Esophagus muscularis mucosa (tissue), 4 donors: ENCODE results near the gene CAMSAP1. TPM values are rescaled to one million over a fixed set of nuclear protein-coding genes. Genes with fewer than 3 reads are reported as not detected.

Source experiments
- DNase-seq: peaks from one replicate; pipeline ENCODE4 v3.0.0-alpha.2; 2017; ENCODE audit errors: extremely low spot score
- H3K27ac ChIP-seq, 4 donors: fragments of 200-600 bp; sonication (generic); replicated peaks in 1 of 4; 1 replicate in 3 of 4; 2 replicates in 1 of 4; pipeline ENCODE4 v1.5.1; 2016 to 2019; ENCODE audit warnings: mild to moderate bottlenecking in 1 of 4
- H3K27me3 ChIP-seq, 4 donors: fragments of 200-600 bp; sonication (generic); one replicate each; pipeline versions ENCODE4 v1.5.1 to v1.6.0; 2016 to 2019
- H3K36me3 ChIP-seq, 4 donors: fragments of 200-600 bp; sonication (generic); one replicate each; pipeline ENCODE4 v1.5.1; 2016 to 2019
- H3K4me1 ChIP-seq, 4 donors: fragments of 200-600 bp; sonication (generic); one replicate each; pipeline ENCODE4 v1.5.1; 2016 to 2019
- H3K4me3 ChIP-seq, 4 donors: fragments of 200-600 bp; sonication (generic); 1 replicate in 2 of 4; 2 replicates in 2 of 4; pipeline ENCODE4 v1.5.1; 2016 to 2019; ENCODE audit warnings: mild to moderate bottlenecking in 4 of 4, moderate library complexity in 1 of 4
- H3K9me3 ChIP-seq, 4 donors: fragments of 200-600 bp; sonication (generic); 1 replicate in 3 of 4; 2 replicates in 1 of 4; pipeline ENCODE4 v1.5.1; 2016 to 2019
- EP300 ChIP-seq: sonication (generic); formaldehyde crosslinking; IDR thresholded peaks from one replicate; pipeline ENCODE4 v1.6.1; 2017; ENCODE audit warnings: antibody characterized with exemption
- POLR2A ChIP-seq: fragments of 450-650 bp; IDR thresholded peaks from one replicate; pipeline ENCODE4 v1.6.1; 2017; ENCODE audit warnings: antibody characterized with exemption, moderate library complexity, mild to moderate bottlenecking, low read depth
- POLR2AphosphoS5 ChIP-seq, 2 donors: sonication (generic); formaldehyde crosslinking; IDR thresholded peaks; one replicate each; pipeline ENCODE4 v1.6.1; 2017; ENCODE audit warnings: antibody characterized with exemption in 2 of 2
- WGBS: methylation state at CpG from one replicate; pipeline ENCODE4 v1.1.5; 2018; 5-methylcytosine and 5-hydroxymethylcytosine counted together
- intact Hi-C: fragments of 100-400 bp; cut with DNase I; formaldehyde crosslinking; loops from one replicate; pipeline ENCODE4 v1.15.1; 2023
- total RNA-seq, 4 donors: library from RNA; depleted of rRNA; stranded (reverse); fragments of >200 nt; gene quantifications; one replicate each; pipeline versions ENCODE4 v1.1.0 to v1.2.1, GENCODE V29; 2016
- TF ChIP-seq, protein P1 (sequence below), 3 experiments: fragments of 200-600 bp in 2 of 3; fragments of 450-650 bp in 1 of 3; sonication (generic) in 2 of 3; IDR thresholded peaks; one replicate each; pipeline ENCODE4 v1.5.1; 2017 to 2019; ENCODE audit warnings: antibody characterized with exemption in 3 of 3, mild to moderate bottlenecking in 2 of 3, moderate library complexity in 1 of 3

CAMSAP1 gene
- total RNA-seq, 4 donors from 2014 or later, result 21.0 to 52.7 (median 30.5) TPM

- H3K36me3 ChIP-seq, result no peaks in the 10 kb centered on the region
- no peak overlapping the region for H3K4me3 ChIP-seq
- TF ChIP-seq POLR2A (no peak), EP300 (no peak), POLR2AphosphoS5 (IDR thresholded peaks at IDR 0.05) (no peak)
- TF ChIP-seq, protein P1, sequence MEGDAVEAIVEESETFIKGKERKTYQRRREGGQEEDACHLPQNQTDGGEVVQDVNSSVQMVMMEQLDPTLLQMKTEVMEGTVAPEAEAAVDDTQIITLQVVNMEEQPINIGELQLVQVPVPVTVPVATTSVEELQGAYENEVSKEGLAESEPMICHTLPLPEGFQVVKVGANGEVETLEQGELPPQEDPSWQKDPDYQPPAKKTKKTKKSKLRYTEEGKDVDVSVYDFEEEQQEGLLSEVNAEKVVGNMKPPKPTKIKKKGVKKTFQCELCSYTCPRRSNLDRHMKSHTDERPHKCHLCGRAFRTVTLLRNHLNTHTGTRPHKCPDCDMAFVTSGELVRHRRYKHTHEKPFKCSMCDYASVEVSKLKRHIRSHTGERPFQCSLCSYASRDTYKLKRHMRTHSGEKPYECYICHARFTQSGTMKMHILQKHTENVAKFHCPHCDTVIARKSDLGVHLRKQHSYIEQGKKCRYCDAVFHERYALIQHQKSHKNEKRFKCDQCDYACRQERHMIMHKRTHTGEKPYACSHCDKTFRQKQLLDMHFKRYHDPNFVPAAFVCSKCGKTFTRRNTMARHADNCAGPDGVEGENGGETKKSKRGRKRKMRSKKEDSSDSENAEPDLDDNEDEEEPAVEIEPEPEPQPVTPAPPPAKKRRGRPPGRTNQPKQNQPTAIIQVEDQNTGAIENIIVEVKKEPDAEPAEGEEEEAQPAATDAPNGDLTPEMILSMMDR (IDR thresholded peaks at IDR 0.05), result no peak
- peaks cover 0 to 5% (median 4%) of the 10 kb centered on the region in 4 donors for H3K4me1 ChIP-seq
- 73% methylated on average over 14 of the region's 18 CpGs for WGBS
- no peak for DNase-seq
- no peaks in the 10 kb centered on the region for H3K27me3 ChIP-seq
- no peaks in the 10 kb centered on the region for H3K9me3 ChIP-seq
- H3K27ac ChIP-seq, result no peak overlapping the region
- intact Hi-C loops, result no loop called here
These were observed 104.4 kb downstream of the CAMSAP1 start for GRCh38 chr9:135802876-135803419.

DNA sequence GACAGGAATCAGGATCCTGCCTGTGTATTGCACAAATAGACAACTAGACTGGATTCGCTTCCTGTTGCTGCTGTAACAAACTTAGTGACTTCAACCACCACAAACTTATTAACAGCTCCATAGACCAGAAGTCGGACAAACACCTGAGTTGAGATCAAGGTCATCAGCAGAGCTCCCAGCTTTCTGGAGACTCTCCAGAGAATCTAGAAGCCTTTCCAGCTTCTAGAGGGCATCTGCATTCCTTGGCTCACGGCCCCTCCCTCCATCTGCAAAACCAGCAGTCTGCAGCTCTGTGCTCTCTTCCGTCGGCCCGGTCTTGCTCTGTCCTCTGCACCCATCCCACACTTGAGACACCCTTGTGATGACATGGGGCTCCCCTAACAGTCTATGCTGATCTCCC is 106.3 kb downstream of the CAMSAP1 start:
- no peak for TF ChIP-seq POLR2A
- TF ChIP-seq, protein P1 (IDR thresholded peaks at IDR 0.05), result no peak
- no peak for TF ChIP-seq POLR2AphosphoS5 (IDR thresholded peaks at IDR 0.05)
- TF ChIP-seq EP300, result no peak
- intact Hi-C loops, result no loop called here
- H3K4me3 ChIP-seq, result no peak overlapping the region
- H3K27me3 ChIP-seq, result no peaks in the 10 kb centered on the region
- no peak overlapping the region for H3K27ac ChIP-seq
- H3K4me1 ChIP-seq, result peaks cover 4 to 15% (median 8%) of the 10 kb centered on the region in 4 donors
- H3K36me3 ChIP-seq, result no peaks in the 10 kb centered on the region
- WGBS, result 95% methylated on average over 6 of the region's 6 CpGs
- H3K9me3 ChIP-seq, result no peaks in the 10 kb centered on the region
- no peak for DNase-seq

GRCh38 chr9:135799261-135799660 is 108.1 kb downstream of the CAMSAP1 start:
- Histone ChIP-seq H3K27ac (no peak overlapping the region), H3K9me3 (no peaks in the 10 kb centered on the region), H3K36me3 (no peaks in the 10 kb centered on the region), H3K4me1 (peaks cover 4 to 15% (median 8%) of the 10 kb centered on the region in 4 donors), H3K4me3 (no peak overlapping the region), H3K27me3 (no peaks in the 10 kb centered on the region)
- TF ChIP-seq POLR2AphosphoS5 (IDR thresholded peaks at IDR 0.05), result no peak
- TF ChIP-seq, protein P1 (IDR thresholded peaks at IDR 0.05), result no peak
- TF ChIP-seq EP300, result no peak
- no peak for TF ChIP-seq POLR2A
- intact Hi-C loops, result no loop called here
- WGBS, result 98% methylated on average over 12 of the region's 13 CpGs
- DNase-seq, result no peak

DNA sequence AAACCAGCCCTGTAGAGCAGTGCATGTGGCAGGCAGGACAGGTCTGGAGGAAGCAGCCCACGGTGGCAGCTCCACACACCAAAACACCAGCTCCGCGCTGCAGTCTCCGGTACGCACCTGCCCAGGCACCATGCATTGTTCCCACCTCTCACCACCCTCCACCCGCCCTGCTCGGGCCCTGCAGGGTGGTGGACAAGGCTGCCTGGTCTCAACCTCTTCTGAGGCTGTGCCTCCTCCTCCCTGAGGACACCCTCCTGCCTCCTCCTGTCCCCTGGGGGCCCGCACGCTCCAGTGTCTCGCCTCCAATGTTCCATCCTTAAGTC is 109.1 kb downstream of the CAMSAP1 start:
- no peak overlapping the region for H3K4me3 ChIP-seq
- intact Hi-C loops, result no loop called here
- no peaks in the 10 kb centered on the region for H3K9me3 ChIP-seq
- no peaks in the 10 kb centered on the region for H3K36me3 ChIP-seq
- DNase-seq, result no peak
- no peak for TF ChIP-seq POLR2AphosphoS5 (IDR thresholded peaks at IDR 0.05)
- TF ChIP-seq, protein P1 (IDR thresholded peaks at IDR 0.05), result no peak
- no peaks in the 10 kb centered on the region for H3K27me3 ChIP-seq
- H3K27ac ChIP-seq, result no peak overlapping the region
- WGBS, result 92% methylated on average over 9 of the region's 10 CpGs
- peaks cover 4 to 15% (median 8%) of the 10 kb centered on the region in 4 donors for H3K4me1 ChIP-seq
